Right atrium auricular region (tissue), 2 donors: ENCODE results near the gene CRIP1. TPM values are rescaled to one million over a fixed set of nuclear protein-coding genes. Genes with fewer than 3 reads are reported as not detected.

Source experiments
- DNase-seq: peaks from one replicate; pipeline ENCODE4 v3.0.0-alpha.2; 2019; ENCODE audit warnings: low spot score
- H3K27ac ChIP-seq, 2 donors: fragments of 200-600 bp; sonication (generic); 1 replicate in 1 of 2; 2 replicates in 1 of 2; pipeline ENCODE4 v1.5.1; 2016 to 2019
- H3K27me3 ChIP-seq, 2 donors: fragments of 200-600 bp; sonication (generic); one replicate each; pipeline versions ENCODE4 v1.5.1 to v1.6.0; 2017 to 2019
- H3K36me3 ChIP-seq: fragments of 200-600 bp; sonication (generic); one replicate; pipeline ENCODE4 v1.5.1; 2016
- H3K4me1 ChIP-seq, 2 donors: fragments of 200-600 bp; sonication (generic); one replicate each; pipeline versions ENCODE4 v1.5.1 to v1.6.0; 2017 to 2019
- H3K4me3 ChIP-seq, 2 donors: fragments of 200-600 bp; sonication (generic); 1 replicate in 1 of 2; 2 replicates in 1 of 2; pipeline ENCODE4 v1.5.1; 2017 to 2019; ENCODE audit warnings: mild to moderate bottlenecking in 1 of 2, moderate library complexity in 1 of 2
- H3K9me3 ChIP-seq, 2 donors: fragments of 200-600 bp; sonication (generic); one replicate each; pipeline ENCODE4 v1.5.1; 2019
- CTCF ChIP-seq, 2 donors: fragments of 200-600 bp; sonication (generic); IDR thresholded peaks; one replicate each; pipeline ENCODE4 v1.5.1; 2019; ENCODE audit warnings: antibody characterized with exemption in 2 of 2
- total RNA-seq, 2 donors: library from RNA; depleted of rRNA; stranded (reverse); fragments of >200 nt; gene quantifications; one replicate each; pipeline ENCODE4 v1.1.0, GENCODE V29; 2016

The CRIP1 gene
- total RNA-seq, 2 donors from 2014 or later, result 42.9 to 79.2 TPM

DNA sequence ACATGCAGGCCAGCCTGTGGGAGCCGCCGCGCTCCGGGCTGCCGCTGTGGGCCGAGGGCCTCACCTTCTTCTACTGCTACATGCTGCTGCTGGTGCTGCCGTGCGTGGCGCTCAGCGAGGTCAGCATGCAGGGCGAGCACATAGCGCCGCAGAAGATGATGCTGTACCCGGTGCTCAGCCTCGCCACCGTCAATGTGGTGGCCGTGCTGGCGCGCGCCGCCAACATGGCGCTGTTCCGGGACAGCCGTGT is 42.6 kb downstream of the CRIP1 start:
- Histone ChIP-seq H3K4me1 (peaks cover 0 to 43% of the 10 kb centered on the region in 2 donors), H3K36me3 (no peaks in the 10 kb centered on the region), H3K4me3 (peak overlapping the region in 1 of 2 donors; percentile 68), H3K27me3 (no peaks in the 10 kb centered on the region), H3K27ac (no peak overlapping the region), H3K9me3 (no peaks in the 10 kb centered on the region)
- DNase-seq, result no peak
- TF ChIP-seq CTCF (IDR thresholded peaks at IDR 0.05), result no peak

GRCh38 chr14:105529569-105530284 is 43.0 kb downstream of the CRIP1 start:
- DNase-seq, result no peak
- no peak for TF ChIP-seq CTCF (IDR thresholded peaks at IDR 0.05)
- Histone ChIP-seq H3K4me1 (peaks cover 0 to 43% of the 10 kb centered on the region in 2 donors), H3K27ac (no peak overlapping the region), H3K4me3 (peak overlapping the region in 1 of 2 donors; percentile 68), H3K27me3 (no peaks in the 10 kb centered on the region), H3K36me3 (no peaks in the 10 kb centered on the region), H3K9me3 (no peaks in the 10 kb centered on the region)

GRCh38 chr14:105530285-105531087 is 43.8 kb downstream of the CRIP1 start:
- H3K36me3 ChIP-seq, result no peaks in the 10 kb centered on the region
- no peak overlapping the region for H3K4me3 ChIP-seq
- H3K27ac ChIP-seq, result no peak overlapping the region
- peaks cover 0 to 42% of the 10 kb centered on the region in 2 donors for H3K4me1 ChIP-seq
- TF ChIP-seq CTCF (IDR thresholded peaks at IDR 0.05), result no peak
- no peaks in the 10 kb centered on the region for H3K9me3 ChIP-seq
- DNase-seq, result no peak
- no peaks in the 10 kb centered on the region for H3K27me3 ChIP-seq

GRCh38 chr14:105531088-105531893 is 44.6 kb downstream of the CRIP1 start:
- peaks cover 0 to 35% of the 10 kb centered on the region in 2 donors for H3K4me1 ChIP-seq
- no peaks in the 10 kb centered on the region for H3K36me3 ChIP-seq
- no peak for TF ChIP-seq CTCF (IDR thresholded peaks at IDR 0.05)
- no peak overlapping the region for H3K4me3 ChIP-seq
- no peak overlapping the region for H3K27ac ChIP-seq
- DNase-seq, result no peak
- H3K9me3 ChIP-seq, result no peaks in the 10 kb centered on the region
- H3K27me3 ChIP-seq, result no peaks in the 10 kb centered on the region

DNA sequence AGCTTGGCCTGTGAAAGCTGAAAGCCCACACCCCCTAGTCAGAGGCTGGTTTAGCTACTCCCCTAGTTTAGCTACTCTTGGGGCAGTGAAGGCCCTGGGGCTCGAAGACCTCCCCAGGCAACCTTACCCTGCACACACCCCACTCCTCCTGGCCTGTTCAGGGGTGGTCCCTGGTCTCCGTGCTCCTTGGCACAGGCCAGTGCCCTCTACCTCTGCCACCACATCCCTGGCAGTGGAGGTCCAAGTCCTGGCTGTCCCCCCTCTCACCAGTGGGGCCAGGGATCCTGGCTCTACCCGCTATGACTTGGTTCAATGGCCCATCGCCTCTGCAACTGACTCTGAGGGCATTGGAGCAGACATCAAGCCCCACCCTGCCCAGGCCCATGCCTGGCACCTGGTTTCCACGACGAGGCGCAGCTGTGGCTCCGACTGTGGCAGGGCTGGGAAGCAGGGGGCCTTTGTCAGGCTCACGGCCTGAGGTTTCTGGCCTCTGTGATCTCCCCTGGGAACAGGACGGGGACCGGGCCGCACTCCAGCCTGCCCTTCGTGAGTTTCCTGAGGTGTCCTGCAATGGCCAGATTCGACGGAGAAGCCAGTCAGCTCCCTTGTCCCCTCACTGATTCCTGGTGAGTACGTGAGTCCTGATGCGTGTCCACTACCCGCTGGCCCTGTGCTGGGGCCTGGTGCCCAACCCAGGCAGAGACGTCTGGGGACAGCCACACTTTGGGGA is 45.4 kb downstream of the CRIP1 start:
- no peaks in the 10 kb centered on the region for H3K36me3 ChIP-seq
- H3K9me3 ChIP-seq, result no peaks in the 10 kb centered on the region
- no peak for TF ChIP-seq CTCF (IDR thresholded peaks at IDR 0.05)
- DNase-seq, result no peak
- H3K4me3 ChIP-seq, result no peak overlapping the region
- H3K4me1 ChIP-seq, result peaks cover 0 to 30% of the 10 kb centered on the region in 2 donors
- no peaks in the 10 kb centered on the region for H3K27me3 ChIP-seq
- H3K27ac ChIP-seq, result no peak overlapping the region
